ENCODE data around the gene PNLIPRP2.

Gene PNLIPRP2

GRCh38 chr10:116654816-116655215 is 34.1 kb downstream of the PNLIPRP2 start:
- no peak for TF ChIP-seq LEF1 (IDR thresholded peaks at IDR 0.05; ENCODE audit: borderline replicate concordance)
- CTCF ChIA-PET = interaction anchor here (0.7 to 1.3 kb wide), 6 partner anchors 9 to 133 kb away, joined by 3 to 5 read pairs (median 3); no protein-coding TSS in a partner anchor
- peak; percentile 75 for DNase-seq (ENCODE audit: extremely low spot score)
- POLR2A ChIA-PET = no interaction called here

- ChIA-PET CTCF (interaction anchor here (0.7 to 1.3 kb wide), 3 partner anchors 10 to 133 kb away, joined by 3 to 5 read pairs (median 3); no protein-coding TSS in a partner anchor), POLR2A (no interaction called here)
- DNase-seq (ENCODE audit: extremely low spot score) = no peak
- TF ChIP-seq LEF1 (IDR thresholded peaks at IDR 0.05; ENCODE audit: borderline replicate concordance) (no peak), TARDBP (IDR thresholded peaks at IDR 0.05) (no peak), PKNOX1 (IDR thresholded peaks at IDR 0.05) (no peak), SP1 (IDR thresholded peaks at IDR 0.05) (no peak), FOXA1 (IDR thresholded peaks at IDR 0.05) (no peak), HDGF (IDR thresholded peaks at IDR 0.05; ENCODE audit: borderline replicate concordance) (no peak), FOXM1 (IDR thresholded peaks at IDR 0.05; ENCODE audit: borderline replicate concordance) (no peak), ELF4 (IDR thresholded peaks at IDR 0.05) (no peak), FOXK2 (IDR thresholded peaks at IDR 0.05) (no peak)
Observed at GRCh38 chr10:116655568-116655967, 34.8 kb downstream of the PNLIPRP2 start.

- POLR2A ChIA-PET = no interaction called here
Observed at GRCh38 chr10:116656044-116656443, 35.3 kb downstream of the PNLIPRP2 start.

GRCh38 chr10:116657863-116658551 is 37.3 kb downstream of the PNLIPRP2 start:
- POLR2A ChIA-PET = no interaction called here
- CTCF ChIA-PET = no interaction called here
- TF ChIP-seq BHLHE40 (IDR thresholded peaks at IDR 0.05; ENCODE audit: borderline replicate concordance) (no peak), LEF1 (IDR thresholded peaks at IDR 0.05; ENCODE audit: borderline replicate concordance) (no peak), PKNOX1 (IDR thresholded peaks at IDR 0.05) (no peak), SP1 (IDR thresholded peaks at IDR 0.05) (no peak), TARDBP (IDR thresholded peaks at IDR 0.05) (no peak), L3MBTL2 (conservative IDR thresholded peaks at IDR 0.05) (no peak), ELF4 (IDR thresholded peaks at IDR 0.05) (no peak), CTBP1 (IDR thresholded peaks at IDR 0.05; ENCODE audit: borderline replicate concordance) (no peak), ARNT (IDR thresholded peaks at IDR 0.05) (no peak)
- DNase-seq (ENCODE audit: extremely low spot score) = no peak

More at GRCh38 chr10:116656044-116656443, 35.3 kb downstream of the PNLIPRP2 start:
- no peak for DNase-seq (ENCODE audit: extremely low spot score)
- TF ChIP-seq TARDBP (IDR thresholded peaks at IDR 0.05) (no peak), NFRKB (IDR thresholded peaks at IDR 0.05) (no peak), CTBP1 (IDR thresholded peaks at IDR 0.05; ENCODE audit: borderline replicate concordance) (no peak), SUZ12 (IDR thresholded peaks at IDR 0.05) (no peak), ARNT (IDR thresholded peaks at IDR 0.05) (no peak), ZNF384 (IDR thresholded peaks at IDR 0.05) (no peak), L3MBTL2 (conservative IDR thresholded peaks at IDR 0.05) (no peak), ELF4 (IDR thresholded peaks at IDR 0.05) (no peak), FOXA1 (IDR thresholded peaks at IDR 0.05) (no peak), HDGF (IDR thresholded peaks at IDR 0.05; ENCODE audit: borderline replicate concordance) (no peak), BHLHE40 (IDR thresholded peaks at IDR 0.05; ENCODE audit: borderline replicate concordance) (no peak)
- CTCF ChIA-PET = no interaction called here

- TF ChIP-seq SUZ12 (IDR thresholded peaks at IDR 0.05) = no peak
- no peak for TF ChIP-seq FOXA1 (IDR thresholded peaks at IDR 0.05)
- no peak for TF ChIP-seq ZNF384 (IDR thresholded peaks at IDR 0.05)
- no peak for TF ChIP-seq NFRKB (IDR thresholded peaks at IDR 0.05)
- TF ChIP-seq SP1 (IDR thresholded peaks at IDR 0.05) = no peak
- no peak for TF ChIP-seq L3MBTL2 (conservative IDR thresholded peaks at IDR 0.05)
- TF ChIP-seq ELF4 (IDR thresholded peaks at IDR 0.05) = no peak
- no peak for TF ChIP-seq ARNT (IDR thresholded peaks at IDR 0.05)
- no peak for TF ChIP-seq BHLHE40 (IDR thresholded peaks at IDR 0.05; ENCODE audit: borderline replicate concordance)
- TF ChIP-seq FOXK2 (IDR thresholded peaks at IDR 0.05) = no peak
- no peak for TF ChIP-seq HDGF (IDR thresholded peaks at IDR 0.05; ENCODE audit: borderline replicate concordance)
- no peak for TF ChIP-seq FOXM1 (IDR thresholded peaks at IDR 0.05; ENCODE audit: borderline replicate concordance)
- no peak for TF ChIP-seq TARDBP (IDR thresholded peaks at IDR 0.05)
- no peak for TF ChIP-seq PKNOX1 (IDR thresholded peaks at IDR 0.05)
- TF ChIP-seq LEF1 (IDR thresholded peaks at IDR 0.05; ENCODE audit: borderline replicate concordance) = no peak
- no peak for TF ChIP-seq CTBP1 (IDR thresholded peaks at IDR 0.05; ENCODE audit: borderline replicate concordance)
- DNase-seq (ENCODE audit: extremely low spot score) = no peak
- ChIA-PET POLR2A (no interaction called here), CTCF (no interaction called here)
Observed at GRCh38 chr10:116659049-116659670, 38.4 kb downstream of the PNLIPRP2 start.

- CTCF ChIA-PET = no interaction called here
- POLR2A ChIA-PET = no interaction called here
- DNase-seq (ENCODE audit: extremely low spot score) = no peak
- TF ChIP-seq FOXA1 (IDR thresholded peaks at IDR 0.05) = no peak
- TF ChIP-seq TARDBP (IDR thresholded peaks at IDR 0.05) = no peak
- no peak for TF ChIP-seq ELF4 (IDR thresholded peaks at IDR 0.05)
- TF ChIP-seq HDGF (IDR thresholded peaks at IDR 0.05; ENCODE audit: borderline replicate concordance) = no peak
- TF ChIP-seq CTBP1 (IDR thresholded peaks at IDR 0.05; ENCODE audit: borderline replicate concordance) = no peak
- TF ChIP-seq PKNOX1 (IDR thresholded peaks at IDR 0.05) = no peak
Observed at GRCh38 chr10:116660860-116661259, 40.1 kb downstream of the PNLIPRP2 start.
